NCI-H460 (cell line): ENCODE data around the gene SLC38A8. TPM values are rescaled to one million over a fixed set of nuclear protein-coding genes. Genes with fewer than 3 reads are reported as not detected.

Source experiments
- DNase-seq: peaks from one replicate; pipeline ENCODE4 v3.0.0-alpha.2; 2016; ENCODE audit warnings: low read depth; ENCODE audit errors: extremely low read depth
- total RNA-seq: library from RNA; depleted of rRNA; stranded (reverse); fragments of >200 nt; shearing (Covaris generic); gene quantifications from 2 replicates; pipeline ENCODE4 v1.2.3, GENCODE V29; 2014

The SLC38A8 gene
- total RNA-seq, 1 experiment from 2014 or later: not detected

DNA sequence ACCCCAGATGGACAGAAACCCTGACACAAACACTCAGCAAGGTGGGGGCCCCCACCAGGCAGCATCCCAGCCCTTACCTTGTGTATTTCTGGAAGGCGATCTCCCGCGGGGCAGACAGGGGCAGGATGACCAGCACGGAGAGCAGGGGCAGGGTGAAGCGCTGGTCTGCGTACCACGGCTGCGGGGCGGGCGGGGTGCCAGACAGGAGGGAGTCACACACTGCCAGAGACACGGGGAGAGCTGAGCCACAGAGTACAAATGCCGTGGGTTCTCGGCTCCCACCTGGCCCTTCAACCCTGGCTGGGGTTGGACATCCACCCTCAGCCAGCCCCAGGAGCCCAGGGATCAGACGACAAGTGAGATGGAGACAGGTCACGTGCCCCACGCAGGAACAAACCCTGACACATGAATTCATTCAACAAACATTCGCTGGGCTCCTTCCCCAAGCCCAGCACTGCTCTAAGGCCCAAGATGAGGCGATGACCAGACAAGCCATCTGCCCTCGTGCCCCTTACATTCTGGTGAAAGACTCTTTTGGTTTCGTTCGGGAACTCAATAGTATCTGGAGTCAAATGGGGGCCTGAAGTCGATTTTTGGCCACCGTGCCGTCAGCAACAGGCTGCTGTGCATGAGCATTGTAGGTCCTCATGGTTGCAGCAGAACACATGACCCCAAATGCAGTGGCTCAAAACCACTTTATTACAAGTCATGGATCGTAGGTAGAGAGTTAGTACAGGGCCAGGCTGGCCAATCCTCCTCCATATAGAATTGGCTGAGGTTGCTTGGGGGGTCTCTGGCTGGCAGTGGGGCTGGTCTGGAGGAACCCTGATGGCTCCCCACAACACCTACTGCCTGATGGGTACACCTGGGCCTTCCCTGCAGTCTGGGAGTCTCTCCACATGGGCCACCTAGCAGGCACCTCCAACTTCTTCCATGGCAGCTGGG is 9.1 kb downstream of the SLC38A8 start:
- DNase-seq: no peak

DNA sequence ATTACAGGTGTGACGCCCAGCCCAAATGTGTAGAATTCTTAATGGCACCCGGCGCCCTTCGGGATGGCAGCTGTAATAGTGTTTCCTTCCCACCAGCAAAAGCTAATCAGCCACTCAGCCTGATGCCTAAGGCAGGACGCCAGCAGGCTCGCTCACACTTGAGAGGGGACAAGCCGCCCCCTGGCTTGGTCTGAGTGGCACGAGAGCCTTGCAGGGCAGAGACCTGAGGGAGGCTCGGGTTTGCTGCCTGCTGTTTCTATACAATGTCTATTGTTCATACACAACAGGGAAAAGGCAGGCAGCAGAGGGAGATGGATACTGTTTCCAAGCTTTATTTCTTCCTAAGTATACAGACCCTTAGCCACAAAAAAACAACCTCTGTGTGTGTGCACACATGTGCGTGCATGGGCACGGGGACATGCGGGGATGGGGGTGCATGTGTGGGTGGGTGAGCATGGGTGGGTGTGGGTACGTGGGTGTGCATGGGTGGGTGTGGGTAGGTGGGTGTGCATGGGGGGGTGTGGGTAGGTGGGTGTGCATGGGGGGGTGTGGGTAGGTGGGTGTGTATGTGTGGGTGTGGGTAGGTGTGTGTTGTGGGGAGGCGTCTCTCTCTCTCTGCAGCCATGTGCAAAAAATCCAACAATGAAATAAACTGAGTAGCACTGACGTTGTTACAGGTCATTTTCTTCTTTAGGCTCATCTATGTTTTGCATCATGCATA is 10.0 kb downstream of the SLC38A8 start:
- DNase-seq: no peak

- DNase-seq: no peak
Measured at GRCh38 chr16:84031556-84031955, 11.0 kb downstream of the SLC38A8 start.

- no peak for DNase-seq
Measured at GRCh38 chr16:84029297-84030047, 13.1 kb downstream of the SLC38A8 start.

GRCh38 chr16:84027625-84028024 is 15.0 kb downstream of the SLC38A8 start:
- DNase-seq: no peak

DNA sequence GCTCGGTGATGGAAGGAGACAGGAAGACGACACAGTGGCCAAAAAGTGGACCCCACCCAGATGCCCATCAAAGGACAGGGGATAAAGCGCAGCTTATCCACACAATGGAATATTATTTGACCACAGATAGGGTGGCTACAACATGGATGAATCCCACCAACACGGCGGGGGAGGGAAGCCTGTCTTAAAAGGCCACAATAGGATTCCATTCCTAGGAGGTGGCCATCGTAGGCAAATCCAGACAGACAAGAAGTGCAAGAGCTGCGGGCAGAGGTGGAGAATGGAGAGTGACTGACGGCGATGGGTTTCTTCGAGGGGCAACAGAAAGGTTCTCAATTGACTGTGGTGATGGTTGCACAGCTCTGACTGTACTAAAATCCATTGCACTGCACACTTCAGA is 16.0 kb downstream of the SLC38A8 start:
- DNase-seq: no peak

DNA sequence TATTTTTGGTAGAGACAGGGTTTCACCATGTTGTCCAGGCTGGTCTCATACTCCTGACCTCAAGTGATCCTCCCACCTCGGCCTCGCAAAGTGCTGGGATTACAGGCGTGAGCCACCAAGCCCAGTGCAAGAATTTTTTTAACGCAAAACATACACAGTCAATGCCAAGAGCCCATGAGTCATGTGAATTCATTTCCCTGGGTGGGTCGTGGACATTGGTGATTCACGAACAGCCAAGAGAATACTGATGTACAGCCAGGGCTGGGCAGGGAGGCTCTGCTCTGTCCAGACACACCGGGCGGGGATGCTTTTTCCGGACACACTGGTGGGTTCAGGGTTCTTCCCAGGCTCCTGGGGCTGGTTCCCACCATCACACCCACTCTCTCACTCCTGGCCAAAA is 17.7 kb downstream of the SLC38A8 start:
- peak; percentile 48 for DNase-seq

DNA sequence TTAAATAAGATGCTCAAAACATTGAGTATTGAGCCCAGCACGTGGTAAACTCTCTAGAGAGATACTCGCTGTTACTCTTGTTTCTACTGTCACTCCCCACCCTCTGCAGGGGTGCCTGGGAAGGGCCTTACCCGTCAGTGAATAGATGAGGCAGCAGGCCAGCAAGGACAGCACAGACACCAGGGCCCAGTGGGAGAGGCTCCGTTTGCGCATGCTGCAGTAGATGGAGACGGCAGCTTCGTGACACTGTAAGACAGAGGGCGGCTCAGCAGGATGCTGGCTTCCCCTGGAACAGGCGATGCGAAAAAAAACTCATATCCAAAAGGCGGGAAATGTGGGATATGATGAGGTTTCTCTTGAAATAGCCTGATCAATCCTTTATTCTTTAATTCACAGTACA is 20.0 kb downstream of the SLC38A8 start:
- DNase-seq: no peak

- DNase-seq: no peak
Measured at GRCh38 chr16:84021488-84021887, 21.1 kb downstream of the SLC38A8 start.

- DNase-seq: no peak
Measured at GRCh38 chr16:84020353-84020752, 22.2 kb downstream of the SLC38A8 start.

DNA sequence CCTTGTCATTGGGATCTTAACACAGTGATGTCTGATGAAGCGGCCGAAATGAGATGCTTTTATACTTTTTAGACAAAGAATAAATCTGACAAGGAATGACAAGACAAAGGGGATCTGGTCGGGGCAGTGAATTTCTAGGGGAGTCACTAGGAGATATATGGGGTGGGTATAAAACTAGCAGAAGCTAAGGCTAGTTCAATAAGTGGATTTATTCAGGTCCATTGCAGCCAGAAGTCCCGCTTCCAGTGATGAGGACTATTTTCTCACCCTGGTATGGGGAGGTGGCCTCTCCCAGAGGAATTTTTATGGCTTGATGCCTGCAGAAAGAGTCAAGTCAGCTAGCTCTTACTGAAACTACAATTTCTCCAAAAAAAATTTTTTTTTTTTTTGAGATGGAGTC is 23.9 kb downstream of the SLC38A8 start:
- no peak for DNase-seq

- no peak for DNase-seq
Measured at GRCh38 chr16:84016477-84016876, 26.1 kb downstream of the SLC38A8 start.

GRCh38 chr16:84015399-84015798 is 27.2 kb downstream of the SLC38A8 start:
- no peak for DNase-seq

- DNase-seq: no peak
Measured at GRCh38 chr16:84014570-84015327, 27.8 kb downstream of the SLC38A8 start.

- peak; percentile 91 for DNase-seq
Measured at GRCh38 chr16:84013787-84014569, 28.6 kb downstream of the SLC38A8 start.

- no peak for DNase-seq
Measured at GRCh38 chr16:84009282-84009681, 33.3 kb downstream of the SLC38A8 start.

- no peak for DNase-seq
Measured at GRCh38 chr16:84007965-84008364, 34.6 kb downstream of the SLC38A8 start.

DNA sequence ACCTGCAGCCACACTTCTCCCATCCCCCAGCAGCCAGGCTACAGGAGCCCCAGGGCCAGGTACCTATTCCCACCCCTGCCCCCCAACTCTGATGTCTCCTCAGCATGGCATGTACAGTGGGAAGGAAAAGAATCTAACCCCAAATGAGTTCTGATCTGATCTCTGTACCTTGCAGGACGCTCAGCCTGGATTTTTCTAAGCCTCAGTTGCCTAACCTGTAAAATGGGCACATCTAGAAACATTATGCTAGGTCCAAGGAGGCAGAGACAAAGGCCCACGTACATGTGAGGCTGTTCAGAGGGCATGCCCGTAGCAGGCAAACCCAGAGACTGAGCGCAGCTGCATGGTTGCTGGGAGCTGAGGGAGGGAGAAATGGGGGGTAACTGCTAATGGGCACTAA is 35.1 kb downstream of the SLC38A8 start:
- no peak for DNase-seq

GRCh38 chr16:84005391-84005790 is 37.2 kb downstream of the SLC38A8 start:
- DNase-seq: no peak

- DNase-seq: no peak
Measured at GRCh38 chr16:84004442-84004841, 38.2 kb downstream of the SLC38A8 start.
